GM12801 (cell line): ENCODE results near the gene MDGA2.

ENCODE experiments used
- CTCF ChIP-seq: IDR thresholded peaks from one replicate; pipeline ENCODE4 v1.5.1; 2011; ENCODE audit warnings: control low read depth; ENCODE audit not compliant: insufficient read length; ENCODE audit errors: extremely low read depth

The MDGA2 gene

GRCh38 chr14:47210099-47210498 lies 465.3 kb downstream of the MDGA2 start:
- no peak for TF ChIP-seq CTCF

- TF ChIP-seq CTCF = no peak
These were observed 467.0 kb downstream of the MDGA2 start for GRCh38 chr14:47208434-47208833.

GRCh38 chr14:47207617-47208016 lies 467.8 kb downstream of the MDGA2 start:
- no peak for TF ChIP-seq CTCF

GRCh38 chr14:47200740-47201139 lies 474.7 kb downstream of the MDGA2 start:
- TF ChIP-seq CTCF = no peak

GRCh38 chr14:47195582-47195981 lies 479.8 kb downstream of the MDGA2 start:
- no peak for TF ChIP-seq CTCF

- no peak for TF ChIP-seq CTCF
These were observed 481.4 kb downstream of the MDGA2 start for GRCh38 chr14:47194055-47194454.

GRCh38 chr14:47191700-47192099 lies 483.7 kb downstream of the MDGA2 start:
- TF ChIP-seq CTCF = no peak
